Smooth muscle cell (in vitro differentiated cells): ENCODE results near the gene ALX3. TPM values are rescaled to one million over a fixed set of nuclear protein-coding genes. Genes with fewer than 3 reads are reported as not detected.

ENCODE experiments used
- DNase-seq: peaks from one replicate; lab custom pipeline; 2025; ENCODE audit not compliant: unreplicated experiment; lab: John Stamatoyannopoulos, UW
- H2AFZ ChIP-seq: fragments of 200-600 bp; sonication (generic); 2 replicates; pipeline ENCODE4 v1.6.0; 2016; ENCODE audit warnings: antibody characterized with exemption, low read depth, mild to moderate bottlenecking
- H3F3A ChIP-seq: fragments of 200-600 bp; sonication (generic); 2 replicates; pipeline ENCODE4 v1.6.0; 2017; ENCODE audit warnings: antibody characterized with exemption, low read depth
- H3K27ac ChIP-seq: fragments of 200-600 bp; sonication (generic); 2 replicates; pipeline ENCODE4 v1.5.1; 2016; ENCODE audit warnings: low read depth, mild to moderate bottlenecking
- H3K27me3 ChIP-seq: fragments of 200-600 bp; sonication (generic); 2 replicates; pipeline ENCODE4 v1.6.1; 2016; ENCODE audit warnings: low read depth, mild to moderate bottlenecking
- H3K36me3 ChIP-seq: fragments of 200-600 bp; sonication (generic); 2 replicates; pipeline ENCODE4 v1.5.1; 2016; ENCODE audit warnings: low read depth
- H3K4me1 ChIP-seq: fragments of 200-600 bp; sonication (generic); 2 replicates; pipeline ENCODE4 v1.5.1; 2016; ENCODE audit warnings: low read depth
- H3K4me2 ChIP-seq: fragments of 200-600 bp; sonication (generic); 2 replicates; pipeline ENCODE4 v1.6.0; 2016; ENCODE audit warnings: mild to moderate bottlenecking
- H3K4me3 ChIP-seq: fragments of 200-600 bp; sonication (generic); 2 replicates; pipeline ENCODE4 v1.5.1; 2016; ENCODE audit warnings: mild to moderate bottlenecking
- H3K79me2 ChIP-seq: fragments of 200-600 bp; sonication (generic); 2 replicates; pipeline ENCODE4 v1.6.0; 2016; ENCODE audit warnings: low read depth, mild to moderate bottlenecking
- H3K9ac ChIP-seq: fragments of 200-600 bp; sonication (generic); 2 replicates; pipeline ENCODE4 v1.6.0; 2016; ENCODE audit warnings: low read depth
- H3K9me3 ChIP-seq: fragments of 200-600 bp; sonication (generic); replicated peaks from 2 replicates; pipeline ENCODE4 v1.5.1; 2016; ENCODE audit warnings: low read depth
- H4K20me1 ChIP-seq: fragments of 200-600 bp; sonication (generic); 2 replicates; pipeline ENCODE4 v1.6.0; 2016; ENCODE audit warnings: low read depth
- CTCF ChIP-seq: fragments of 200-600 bp; sonication (generic); IDR thresholded peaks from 2 replicates; pipeline ENCODE4 v1.5.1; 2017; ENCODE audit warnings: borderline replicate concordance, mild to moderate bottlenecking, antibody characterized with exemption; ENCODE audit not compliant: insufficient read depth, poor library complexity, severe bottlenecking
- WGBS: methylation state at CpG from one replicate; pipeline ENCODE4 v1.1.7; 2016; ENCODE audit warnings: low lambda C conversion rate; 5-methylcytosine and 5-hydroxymethylcytosine counted together
- polyA plus RNA-seq: library from polyadenylated mRNA; unstranded; fragments of >200 nt; fragmentation: Nextera tagmentation; extraction: Ambion mirVana; gene quantifications from 2 replicates; pipeline ENCODE4 v1.2.1, GENCODE V29; 2016
- total RNA-seq: library from RNA; depleted of rRNA; stranded (reverse); fragments of >200 nt; gene quantifications from 2 replicates; pipeline ENCODE4 v1.2.3, GENCODE V29; 2014

ALX3 gene
- total and polyA plus RNA-seq, 2 experiments from 2014 or later, result not detected

DNA sequence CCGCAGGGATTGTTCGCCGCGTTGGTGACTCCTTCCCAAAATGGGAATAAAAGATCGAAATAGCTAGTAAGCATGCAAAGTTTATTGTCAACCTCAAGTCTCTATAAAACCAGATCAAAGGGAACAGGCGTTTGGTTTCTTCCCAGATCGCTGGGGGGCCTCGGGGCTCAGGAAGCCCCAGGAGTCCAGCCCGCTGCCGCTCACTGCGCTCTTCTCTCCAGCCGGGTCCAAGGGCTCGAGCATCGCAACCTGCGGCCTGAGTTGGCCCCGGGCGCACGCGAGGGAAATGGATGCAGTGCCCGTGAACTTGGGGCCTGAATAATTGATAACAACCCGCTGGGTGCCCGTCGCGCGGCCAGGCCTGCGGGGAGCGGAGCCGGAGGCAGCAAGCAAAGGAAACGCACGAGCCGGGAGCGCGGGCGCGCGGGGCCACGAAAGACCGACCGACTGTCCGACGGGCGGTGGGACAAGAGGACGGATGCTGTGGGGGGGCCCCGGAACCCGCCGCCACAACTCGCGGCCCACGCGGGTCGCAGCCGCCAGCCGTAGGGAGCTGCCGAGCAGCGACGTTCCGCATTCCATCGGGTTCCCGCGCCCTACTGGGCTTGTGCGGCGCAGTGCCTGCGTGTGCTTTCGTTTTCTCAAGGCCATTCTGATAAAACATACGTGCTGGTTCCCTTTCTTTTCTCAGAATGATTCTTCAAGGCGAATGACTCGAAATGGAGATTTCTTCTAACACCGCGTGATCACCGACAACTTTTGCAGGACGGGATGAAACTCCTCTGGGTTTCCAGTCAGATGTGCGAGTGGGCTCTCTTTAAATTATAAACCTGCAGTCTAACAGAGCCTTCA lies 14.0 kb upstream of the ALX3 start:
- Histone ChIP-seq H3K36me3 (no peaks in the 10 kb centered on the region), H3K9ac (no peak overlapping the region)

GRCh38 chr1:110083866-110084226 lies 13.4 kb upstream of the ALX3 start:
- 5% methylated on average over 35 of the region's 37 CpGs for WGBS
- no peaks in the 10 kb centered on the region for H3K9me3 ChIP-seq
- no peak overlapping the region for H3K27ac ChIP-seq
- peak overlapping the region; percentile 93 for H3K4me2 ChIP-seq
- peak overlapping the region; percentile 55 for H3K4me3 ChIP-seq
- H3K27me3 ChIP-seq, result peaks cover 69% of the 10 kb centered on the region
- no peaks in the 10 kb centered on the region for H4K20me1 ChIP-seq
- no peaks in the 10 kb centered on the region for H3K36me3 ChIP-seq
- no peaks in the 10 kb centered on the region for H3F3A ChIP-seq
- H3K4me1 ChIP-seq, result peaks cover 18% of the 10 kb centered on the region
- H2AFZ ChIP-seq, result peak overlapping the region; percentile 81
- no peak overlapping the region for H3K9ac ChIP-seq
- no peaks in the 10 kb centered on the region for H3K79me2 ChIP-seq
- TF ChIP-seq CTCF, result no peak
- DNase-seq, result no peak

More for the DNA sequence above, 14.0 kb upstream of the ALX3 start:
- Histone ChIP-seq H3K27ac (no peak overlapping the region), H3F3A (no peaks in the 10 kb centered on the region), H3K27me3 (peaks cover 69% of the 10 kb centered on the region), H3K4me2 (peak overlapping the region; percentile 93), H4K20me1 (no peaks in the 10 kb centered on the region), H2AFZ (peak overlapping the region; percentile 81), H3K4me1 (peaks cover 18% of the 10 kb centered on the region), H3K9me3 (no peaks in the 10 kb centered on the region), H3K79me2 (no peaks in the 10 kb centered on the region), H3K4me3 (peak overlapping the region; percentile 55)
- no peak for DNase-seq
- no peak for TF ChIP-seq CTCF
- 5% methylated on average over 64 of the region's 72 CpGs for WGBS

DNA sequence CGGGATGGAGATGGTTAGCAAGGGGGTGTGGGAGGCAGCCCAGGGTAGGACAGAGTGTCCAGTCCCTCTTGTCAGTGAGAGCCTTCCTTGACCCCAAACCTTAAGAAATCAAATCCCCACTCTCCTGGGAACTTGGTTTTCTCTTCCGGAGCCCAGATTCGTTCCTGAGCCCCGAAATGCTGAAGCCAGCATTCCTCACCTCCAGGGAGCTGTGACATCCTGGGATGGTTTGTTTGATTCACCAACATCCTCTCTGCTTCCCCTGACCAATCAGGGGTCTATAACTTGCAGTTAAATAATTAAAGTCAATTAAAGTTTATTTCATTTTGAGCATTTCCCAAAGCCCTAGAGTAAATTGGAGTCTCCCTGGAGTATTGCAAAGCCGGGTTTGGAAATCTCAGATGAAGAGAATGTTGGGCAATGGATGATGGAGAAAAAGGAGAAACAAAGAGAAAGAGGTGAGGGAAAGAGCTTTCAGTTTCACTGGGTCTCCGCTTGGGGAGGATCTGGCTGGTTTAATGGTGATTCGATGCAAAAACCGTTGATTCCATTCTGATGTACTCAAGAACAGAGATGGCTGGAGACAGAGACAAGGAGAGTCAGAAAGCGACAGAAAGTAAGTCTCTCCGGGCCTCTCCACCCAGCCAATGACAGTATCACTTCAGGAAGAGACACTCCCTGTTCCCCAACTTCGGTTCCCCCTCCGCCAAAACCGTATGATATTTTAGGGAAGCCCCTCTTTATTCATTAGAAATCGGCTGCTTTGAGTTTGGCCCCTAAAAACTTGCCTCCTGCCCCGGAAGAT lies 12.8 kb upstream of the ALX3 start:
- no peaks in the 10 kb centered on the region for H3K79me2 ChIP-seq
- WGBS, result 28% methylated on average over 15 of the region's 15 CpGs
- TF ChIP-seq CTCF, result no peak
- H3K4me2 ChIP-seq, result peak overlapping the region; percentile 93
- no peak overlapping the region for H3K9ac ChIP-seq
- H3K4me3 ChIP-seq, result peak overlapping the region; percentile 55
- H3F3A ChIP-seq, result no peaks in the 10 kb centered on the region
- no peak overlapping the region for H2AFZ ChIP-seq
- no peaks in the 10 kb centered on the region for H3K9me3 ChIP-seq
- no peak overlapping the region for H3K27ac ChIP-seq
- no peaks in the 10 kb centered on the region for H3K36me3 ChIP-seq
- peaks cover 74% of the 10 kb centered on the region for H3K27me3 ChIP-seq
- no peaks in the 10 kb centered on the region for H4K20me1 ChIP-seq
- no peak for DNase-seq
- peaks cover 18% of the 10 kb centered on the region for H3K4me1 ChIP-seq
